Liver (tissue), 2 donors: ENCODE data around the gene NCAPD2.
"Not testable (repeated sequence)": the region's sequence is repeated elsewhere in the genome, so short reads cannot be mapped to it uniquely, and the experiment has no call there.

Experiments
- JUND ChIP-seq, 2 donors: IDR thresholded peaks; 2 replicates each; pipeline ENCODE4 v1.6.1; 2016; ENCODE audit warnings: antibody characterized with exemption in 2 of 2
- RAD21 ChIP-seq, 2 donors: IDR thresholded peaks; 2 replicates each; pipeline ENCODE4 v1.6.1; 2016; ENCODE audit warnings: antibody characterized with exemption in 2 of 2, mild to moderate bottlenecking in 2 of 2
- donor health status: healthy.

GRCh38 chr12:6477601-6478377 lies 16.1 kb upstream of the NCAPD2 start:
- TF ChIP-seq RAD21, JUND (IDR thresholded peaks at IDR 0.05): not testable (repeated sequence)
